ENCODE results near the gene DGKB. TPM values are rescaled to one million over a fixed set of nuclear protein-coding genes. Genes with fewer than 3 reads are reported as not detected.

Gene DGKB
- total RNA-seq, 1 donor from 2014 or later: 3.4 TPM

DNA sequence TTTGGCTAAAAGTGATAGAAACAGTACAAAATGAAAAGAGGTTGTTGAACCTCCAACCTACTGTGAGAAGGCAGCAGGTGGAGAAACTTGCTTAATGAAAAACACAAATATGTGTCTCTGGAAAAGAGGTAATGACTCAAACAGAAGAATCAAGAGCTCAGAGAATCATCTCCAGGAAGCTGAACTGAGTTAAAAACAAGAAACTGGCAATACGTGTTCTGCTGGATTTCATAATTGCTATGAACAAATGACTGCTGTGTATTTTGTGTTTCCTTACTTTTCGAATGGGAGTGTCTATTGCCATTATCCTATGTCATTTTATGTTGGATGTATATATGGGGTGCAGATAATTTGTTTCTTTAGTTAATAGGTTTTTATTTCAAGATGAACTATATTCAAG lies 401.1 kb downstream of the DGKB start:
- TF ChIP-seq, protein P1, sequence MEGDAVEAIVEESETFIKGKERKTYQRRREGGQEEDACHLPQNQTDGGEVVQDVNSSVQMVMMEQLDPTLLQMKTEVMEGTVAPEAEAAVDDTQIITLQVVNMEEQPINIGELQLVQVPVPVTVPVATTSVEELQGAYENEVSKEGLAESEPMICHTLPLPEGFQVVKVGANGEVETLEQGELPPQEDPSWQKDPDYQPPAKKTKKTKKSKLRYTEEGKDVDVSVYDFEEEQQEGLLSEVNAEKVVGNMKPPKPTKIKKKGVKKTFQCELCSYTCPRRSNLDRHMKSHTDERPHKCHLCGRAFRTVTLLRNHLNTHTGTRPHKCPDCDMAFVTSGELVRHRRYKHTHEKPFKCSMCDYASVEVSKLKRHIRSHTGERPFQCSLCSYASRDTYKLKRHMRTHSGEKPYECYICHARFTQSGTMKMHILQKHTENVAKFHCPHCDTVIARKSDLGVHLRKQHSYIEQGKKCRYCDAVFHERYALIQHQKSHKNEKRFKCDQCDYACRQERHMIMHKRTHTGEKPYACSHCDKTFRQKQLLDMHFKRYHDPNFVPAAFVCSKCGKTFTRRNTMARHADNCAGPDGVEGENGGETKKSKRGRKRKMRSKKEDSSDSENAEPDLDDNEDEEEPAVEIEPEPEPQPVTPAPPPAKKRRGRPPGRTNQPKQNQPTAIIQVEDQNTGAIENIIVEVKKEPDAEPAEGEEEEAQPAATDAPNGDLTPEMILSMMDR (conservative IDR thresholded peaks at IDR 0.05): no peak
- Mint-ChIP-seq H3K4me3 (peak overlapping the region; percentile 1), H3K27me3 (no peaks in the 10 kb centered on the region), H3K9me3 (no peaks in the 10 kb centered on the region), H3K4me1 (ENCODE audit: unreplicated experiment) (no peaks in the 10 kb centered on the region), H3K36me3 (no peaks in the 10 kb centered on the region), H3K27ac (peak overlapping the region; percentile 32)
- no peak for DNase-seq (ENCODE audit: extremely low spot score, unreplicated experiment)

DNA sequence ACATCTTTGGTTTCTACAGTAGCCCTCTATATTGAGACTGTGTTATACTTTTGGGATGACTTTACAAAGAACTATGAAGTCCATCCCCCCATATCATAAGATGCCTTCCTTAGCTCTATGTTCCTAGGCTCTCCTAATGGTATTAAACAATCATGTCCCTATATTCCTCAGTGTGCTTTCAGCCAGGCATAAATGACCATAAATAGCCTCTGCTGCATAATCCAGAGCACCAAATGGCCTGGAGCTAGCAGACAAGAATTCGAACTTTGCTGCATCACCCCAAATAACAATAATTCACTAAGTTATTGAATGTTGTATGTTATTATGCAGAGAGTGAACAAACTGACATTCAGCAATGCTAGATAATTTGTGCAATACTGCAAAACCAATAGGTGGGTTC lies 405.2 kb downstream of the DGKB start:
- H3K4me1 Mint-ChIP-seq (ENCODE audit: unreplicated experiment): no peaks in the 10 kb centered on the region
- TF ChIP-seq, protein P1 (conservative IDR thresholded peaks at IDR 0.05): no peak
- H3K36me3 Mint-ChIP-seq: no peaks in the 10 kb centered on the region
- H3K9me3 Mint-ChIP-seq: no peaks in the 10 kb centered on the region
- no peak for DNase-seq (ENCODE audit: extremely low spot score, unreplicated experiment)
- no peak overlapping the region for H3K4me3 Mint-ChIP-seq
- no peak overlapping the region for H3K27ac Mint-ChIP-seq
- H3K27me3 Mint-ChIP-seq: no peaks in the 10 kb centered on the region

DNA sequence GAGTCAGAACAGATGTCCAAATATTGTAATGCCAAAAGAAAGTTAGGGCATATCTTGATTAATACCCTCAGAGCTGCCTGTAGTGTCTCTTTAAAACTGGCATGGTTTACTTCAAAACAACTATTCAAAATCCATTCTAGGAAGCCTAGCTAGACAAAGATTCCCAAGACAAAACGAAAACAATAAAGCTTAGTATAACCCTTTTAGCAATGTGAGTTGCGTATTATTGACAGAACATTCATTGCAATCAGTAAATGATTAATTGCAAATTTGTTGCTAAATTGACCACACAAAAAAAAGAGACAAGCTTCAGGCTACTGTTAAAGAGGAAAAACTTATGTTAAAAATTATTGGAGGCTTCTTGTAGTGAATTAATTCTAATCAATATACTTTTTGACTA lies 406.9 kb downstream of the DGKB start:
- no peak for DNase-seq (ENCODE audit: extremely low spot score, unreplicated experiment)
- Mint-ChIP-seq H3K4me3 (no peak overlapping the region), H3K27ac (no peak overlapping the region), H3K4me1 (ENCODE audit: unreplicated experiment) (no peaks in the 10 kb centered on the region), H3K27me3 (no peaks in the 10 kb centered on the region), H3K9me3 (no peaks in the 10 kb centered on the region), H3K36me3 (no peaks in the 10 kb centered on the region)
- TF ChIP-seq, protein P1 (conservative IDR thresholded peaks at IDR 0.05): no peak

DNA sequence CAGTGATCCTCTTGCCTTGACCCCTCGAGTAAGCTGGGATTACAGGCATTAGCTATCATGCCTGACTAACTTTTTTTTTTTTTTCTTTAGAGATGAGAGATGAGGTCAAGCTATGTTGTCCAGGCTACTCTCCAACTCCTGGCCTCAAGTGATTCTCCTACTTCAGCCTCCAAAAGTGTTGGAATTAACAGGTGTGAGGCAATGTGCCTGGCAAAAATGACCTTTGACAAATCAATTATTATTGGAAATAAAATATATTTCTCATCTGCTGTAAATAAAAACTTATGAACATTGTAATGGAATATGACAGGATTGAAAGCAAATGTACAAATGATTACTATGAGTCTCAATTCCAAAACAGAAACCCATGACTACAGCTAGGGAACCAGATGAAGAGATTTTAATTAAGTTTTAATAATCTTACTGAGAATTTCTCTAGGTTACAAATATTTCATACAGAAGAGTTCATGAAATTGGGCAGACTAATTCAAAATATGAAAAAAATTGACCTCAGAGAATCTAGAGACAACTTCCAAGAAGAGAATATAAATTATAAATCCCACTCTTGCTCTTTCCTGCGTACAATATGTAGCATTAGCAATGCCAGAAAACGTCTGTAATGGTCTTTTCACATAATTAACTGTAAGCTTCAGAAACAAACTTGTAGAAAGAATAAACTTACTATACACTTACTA lies 414.7 kb downstream of the DGKB start:
- no peak for DNase-seq (ENCODE audit: extremely low spot score, unreplicated experiment)
- TF ChIP-seq, protein P1 (conservative IDR thresholded peaks at IDR 0.05): no peak
- H3K4me1 Mint-ChIP-seq (ENCODE audit: unreplicated experiment): no peaks in the 10 kb centered on the region
- no peak overlapping the region for H3K4me3 Mint-ChIP-seq
- no peak overlapping the region for H3K27ac Mint-ChIP-seq
- H3K36me3 Mint-ChIP-seq: no peaks in the 10 kb centered on the region
- H3K27me3 Mint-ChIP-seq: no peaks in the 10 kb centered on the region
- no peaks in the 10 kb centered on the region for H3K9me3 Mint-ChIP-seq

DNA sequence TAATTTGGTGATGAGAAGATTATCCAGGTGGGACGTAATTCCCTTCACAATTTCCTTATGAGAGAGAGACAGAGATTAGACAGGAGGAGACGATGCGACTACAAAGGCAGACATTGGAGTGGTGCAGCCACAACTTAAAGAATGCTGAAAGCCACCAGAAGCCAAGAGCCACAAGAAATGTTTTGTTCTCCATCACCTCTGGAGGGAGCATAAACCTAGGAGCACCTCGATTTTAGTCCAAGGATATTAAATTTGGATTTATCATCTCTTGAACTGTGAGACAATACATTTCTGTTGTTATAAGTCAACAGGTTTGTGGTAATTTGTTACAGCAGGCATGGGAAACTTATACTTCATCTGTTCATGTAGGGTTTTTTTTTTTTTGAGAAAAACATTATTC lies 418.9 kb downstream of the DGKB start:
- Mint-ChIP-seq H3K9me3 (no peaks in the 10 kb centered on the region), H3K36me3 (no peaks in the 10 kb centered on the region), H3K4me1 (ENCODE audit: unreplicated experiment) (no peaks in the 10 kb centered on the region), H3K27ac (no peak overlapping the region), H3K4me3 (no peak overlapping the region), H3K27me3 (no peaks in the 10 kb centered on the region)
- TF ChIP-seq, protein P1 (conservative IDR thresholded peaks at IDR 0.05): no peak
- no peak for DNase-seq (ENCODE audit: extremely low spot score, unreplicated experiment)

Data from type B pancreatic cell (in vitro differentiated cells).